Testis (tissue), 2 donors: ENCODE measurements around the gene EEF1AKMT1.

Experiments
- POLR2A ChIP-seq: fragments of 450-650 bp; IDR thresholded peaks from one replicate; pipeline ENCODE4 v1.6.1; 2017; ENCODE audit warnings: antibody characterized with exemption, mild to moderate bottlenecking, moderate library complexity
- TF ChIP-seq, protein P1 (sequence below), 3 experiments: fragments of 450-650 bp in 2 of 3; fragments of 200-600 bp in 1 of 3; sonication (generic) in 1 of 3; IDR thresholded peaks; one replicate each; pipeline ENCODE4 v1.5.1; 2016 to 2019; ENCODE audit warnings: antibody characterized with exemption in 3 of 3, mild to moderate bottlenecking in 2 of 3, moderate library complexity in 1 of 3

DNA sequence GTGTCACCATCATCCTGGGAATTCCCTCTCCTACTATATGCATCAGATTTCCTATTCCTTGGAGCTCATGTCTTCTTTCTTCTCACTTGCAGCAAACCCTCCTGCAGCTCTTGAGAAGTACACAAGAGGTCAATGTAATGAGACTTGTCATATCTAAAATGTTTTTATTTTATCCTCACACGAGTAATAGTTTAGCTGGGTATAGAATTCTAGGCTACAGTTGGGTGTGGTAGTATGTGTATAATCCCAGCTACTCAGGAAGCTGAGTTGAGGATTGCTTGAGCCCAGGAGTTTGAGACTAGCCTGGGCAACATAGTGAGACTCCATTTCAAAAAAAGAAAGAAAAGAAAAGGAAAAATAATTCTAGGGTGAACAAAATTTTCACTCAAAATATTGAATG, 24.4 kb downstream of the EEF1AKMT1 start:
- TF ChIP-seq, protein P1, sequence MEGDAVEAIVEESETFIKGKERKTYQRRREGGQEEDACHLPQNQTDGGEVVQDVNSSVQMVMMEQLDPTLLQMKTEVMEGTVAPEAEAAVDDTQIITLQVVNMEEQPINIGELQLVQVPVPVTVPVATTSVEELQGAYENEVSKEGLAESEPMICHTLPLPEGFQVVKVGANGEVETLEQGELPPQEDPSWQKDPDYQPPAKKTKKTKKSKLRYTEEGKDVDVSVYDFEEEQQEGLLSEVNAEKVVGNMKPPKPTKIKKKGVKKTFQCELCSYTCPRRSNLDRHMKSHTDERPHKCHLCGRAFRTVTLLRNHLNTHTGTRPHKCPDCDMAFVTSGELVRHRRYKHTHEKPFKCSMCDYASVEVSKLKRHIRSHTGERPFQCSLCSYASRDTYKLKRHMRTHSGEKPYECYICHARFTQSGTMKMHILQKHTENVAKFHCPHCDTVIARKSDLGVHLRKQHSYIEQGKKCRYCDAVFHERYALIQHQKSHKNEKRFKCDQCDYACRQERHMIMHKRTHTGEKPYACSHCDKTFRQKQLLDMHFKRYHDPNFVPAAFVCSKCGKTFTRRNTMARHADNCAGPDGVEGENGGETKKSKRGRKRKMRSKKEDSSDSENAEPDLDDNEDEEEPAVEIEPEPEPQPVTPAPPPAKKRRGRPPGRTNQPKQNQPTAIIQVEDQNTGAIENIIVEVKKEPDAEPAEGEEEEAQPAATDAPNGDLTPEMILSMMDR (IDR thresholded peaks at IDR 0.05), result no peak
- no peak for TF ChIP-seq POLR2A
